HG03280 (cell line): ENCODE measurements around the gene VCP.
A peak's percentile ranks its signal among the peaks of the same experiment; 100 is the strongest.

Experiments used
- ATAC-seq: cut with Tn5 transposase; IDR thresholded peaks from one replicate; pipeline ENCODE4 v1.9.1; 2021; ENCODE audit warnings: mild to moderate bottlenecking, moderate library complexity; ENCODE audit not compliant: unreplicated experiment

The VCP gene

DNA sequence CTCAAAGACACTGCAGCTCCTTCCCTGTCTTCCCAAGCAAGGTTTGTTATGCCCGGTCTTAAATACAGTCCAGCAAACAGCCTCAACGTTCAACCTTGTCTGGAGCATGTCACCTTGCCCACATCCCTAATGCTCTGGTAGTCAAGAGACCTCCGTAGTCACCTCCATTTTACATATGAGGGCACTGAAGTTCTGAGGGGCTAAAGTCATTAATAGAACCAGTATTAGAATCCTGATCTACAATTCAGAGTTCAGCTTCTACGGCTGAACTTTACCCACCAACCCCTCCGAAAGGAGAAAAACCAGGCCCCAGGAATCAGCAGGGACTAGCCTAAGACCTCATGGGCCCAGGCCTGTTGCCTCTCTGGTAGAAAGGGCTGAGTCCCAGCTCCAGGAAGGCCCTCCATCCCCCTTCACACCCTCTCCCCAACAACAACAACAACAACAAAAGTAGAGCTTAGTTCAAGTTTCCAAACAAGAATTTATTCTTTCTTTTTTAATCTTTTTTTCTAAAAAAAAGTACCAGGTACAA, 31.3 kb upstream of the VCP start:
- ATAC-seq = no peak

DNA sequence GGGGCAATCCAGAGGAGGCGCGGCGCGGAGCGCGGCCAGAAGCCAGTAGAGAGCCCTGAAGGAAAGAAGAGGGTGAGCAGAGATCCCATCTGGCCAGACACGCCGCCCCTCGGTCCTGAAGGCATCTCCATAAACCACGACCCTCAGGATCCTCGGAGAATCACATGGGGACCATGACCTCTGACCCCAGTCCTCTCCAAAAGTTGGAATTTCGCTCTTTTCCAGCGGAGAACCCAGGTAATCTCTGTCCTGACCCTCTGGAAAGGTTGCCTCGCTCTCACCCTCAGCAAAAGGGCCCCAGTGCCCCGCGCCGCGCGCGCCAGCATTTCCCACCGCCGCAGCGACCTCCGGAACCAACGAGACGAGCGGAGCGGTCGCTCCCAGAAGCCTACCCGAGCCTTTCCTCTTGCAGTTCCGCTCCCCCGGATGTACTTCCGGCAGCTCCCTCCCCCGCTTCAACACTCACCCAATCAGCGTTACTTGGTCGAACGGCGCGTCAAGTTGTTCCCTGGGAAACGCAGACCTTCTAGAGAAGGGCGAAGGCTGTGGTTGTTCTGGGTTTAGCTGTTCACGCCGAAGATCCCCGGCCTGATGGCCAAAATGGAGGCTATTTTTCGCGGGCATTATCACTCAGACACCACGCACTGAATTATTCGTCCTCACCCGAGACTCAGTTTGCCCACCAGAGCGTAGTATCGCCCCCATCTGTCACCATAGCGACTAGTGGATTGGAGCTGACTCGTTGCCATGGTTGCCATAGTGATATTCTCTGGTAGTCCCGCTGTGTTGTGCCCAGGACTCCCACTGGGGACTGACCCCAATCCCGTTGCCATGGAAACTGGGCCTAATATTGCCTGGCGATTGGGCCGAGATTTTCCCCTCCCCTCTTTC, 30.6 kb upstream of the VCP start, which contains the start of gene STOML2:
TSS of gene STOML2 (minus strand) at position 363 of the 891 bp plus-strand sequence. CDS start at position 326, 37 bp downstream.
- ATAC-seq = peak; percentile 89

DNA sequence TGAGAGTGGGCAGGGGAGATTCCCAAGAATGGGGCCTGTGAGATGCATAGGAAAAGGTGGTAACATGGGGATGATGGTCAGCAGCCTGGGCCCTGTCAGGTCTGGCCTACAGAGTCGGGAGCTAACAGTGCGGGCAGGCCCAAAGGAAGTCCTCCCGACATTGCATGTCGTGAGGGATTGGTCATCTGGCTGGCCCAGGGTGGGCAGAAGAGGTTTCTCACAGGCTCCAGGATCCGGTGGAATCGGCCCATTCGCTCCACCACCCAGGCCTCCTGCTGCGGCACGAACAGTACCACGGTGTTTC, 30.0 kb upstream of the VCP start:
- peak; percentile 14 for ATAC-seq

DNA sequence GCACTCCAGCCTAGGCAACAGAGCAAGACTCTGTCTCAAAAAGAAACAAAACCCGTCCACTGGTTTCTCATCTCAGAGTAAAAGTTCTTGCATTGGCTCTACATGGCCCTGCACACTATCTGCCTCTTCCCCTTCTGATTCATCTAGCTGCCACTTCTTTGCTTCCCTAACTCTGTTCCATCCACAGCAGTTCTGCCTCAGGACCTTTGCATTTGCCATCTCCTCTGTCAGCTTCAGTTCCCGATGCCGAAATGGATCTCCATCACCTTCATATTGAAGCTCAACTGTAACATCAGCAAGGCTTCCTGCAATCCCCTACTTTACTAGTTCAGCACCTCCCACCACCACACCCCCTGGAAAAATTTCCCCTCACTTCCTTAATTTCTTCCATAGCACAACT, 25.1 kb upstream of the VCP start:
- ATAC-seq = no peak

DNA sequence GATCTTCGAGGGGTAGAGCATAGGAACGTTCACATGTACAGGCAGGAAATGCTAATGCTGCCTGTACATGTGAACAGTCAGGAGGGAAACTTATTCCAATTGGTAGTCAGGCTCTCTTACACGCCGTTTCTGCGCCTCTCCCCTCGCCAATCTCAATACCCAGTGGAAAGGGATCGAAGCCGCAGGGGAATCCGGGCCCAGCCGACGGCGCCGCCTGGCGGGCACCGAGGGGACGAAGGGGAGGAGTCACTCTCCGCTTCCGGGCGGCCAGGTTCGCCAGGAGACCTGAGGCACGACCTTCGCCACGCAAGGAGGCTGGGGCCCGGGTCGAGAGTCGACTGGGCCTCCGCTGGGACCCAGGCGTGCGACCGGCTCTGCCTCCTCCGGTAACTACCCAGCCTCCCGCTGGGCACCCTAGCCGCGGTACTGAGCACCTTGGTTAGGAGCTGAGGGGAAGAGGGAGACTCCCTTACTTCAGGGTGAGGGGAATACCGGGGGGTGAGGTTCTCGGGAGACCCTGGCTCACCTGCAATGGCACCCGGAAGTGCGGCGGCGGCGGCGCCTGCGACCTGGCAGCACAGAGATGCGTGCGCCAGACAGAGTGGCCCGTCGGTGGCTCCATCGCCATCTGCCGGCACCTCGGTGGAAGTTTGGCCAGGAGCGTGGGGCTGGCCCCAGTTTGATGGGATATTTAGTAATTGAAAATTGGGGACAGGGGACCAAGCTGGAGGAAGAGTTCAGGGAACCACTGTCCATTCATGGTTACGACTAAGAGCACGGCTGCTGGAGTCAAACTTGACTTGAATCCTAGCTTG, 23.8 kb upstream of the VCP start, which contains the start of gene PIGO:
TSS of gene PIGO (minus strand) at position 557 of the 815 bp plus-strand sequence. CDS start 1,026 bp downstream, outside the sequence.
- ATAC-seq = peak; percentile 89

DNA sequence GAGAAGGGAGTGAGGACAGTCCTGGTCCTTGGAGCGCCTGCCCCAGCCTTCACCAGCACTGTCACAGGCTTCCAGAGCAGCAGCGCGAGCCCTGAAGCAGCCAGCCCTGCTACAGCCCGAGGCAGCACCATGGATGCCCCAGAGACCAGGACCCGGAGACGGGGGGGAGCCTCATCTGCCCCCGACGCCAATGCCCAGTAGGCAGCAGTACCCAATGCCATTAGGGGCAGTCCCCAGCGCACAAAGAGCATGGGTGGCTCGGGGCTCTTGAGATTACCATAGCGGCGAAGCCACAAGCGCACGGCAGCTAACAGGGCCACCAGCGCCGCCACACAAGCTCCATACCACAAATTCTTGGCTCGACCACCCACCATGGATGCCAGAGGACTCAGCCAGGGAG, 19.1 kb upstream of the VCP start:
- no peak for ATAC-seq

DNA sequence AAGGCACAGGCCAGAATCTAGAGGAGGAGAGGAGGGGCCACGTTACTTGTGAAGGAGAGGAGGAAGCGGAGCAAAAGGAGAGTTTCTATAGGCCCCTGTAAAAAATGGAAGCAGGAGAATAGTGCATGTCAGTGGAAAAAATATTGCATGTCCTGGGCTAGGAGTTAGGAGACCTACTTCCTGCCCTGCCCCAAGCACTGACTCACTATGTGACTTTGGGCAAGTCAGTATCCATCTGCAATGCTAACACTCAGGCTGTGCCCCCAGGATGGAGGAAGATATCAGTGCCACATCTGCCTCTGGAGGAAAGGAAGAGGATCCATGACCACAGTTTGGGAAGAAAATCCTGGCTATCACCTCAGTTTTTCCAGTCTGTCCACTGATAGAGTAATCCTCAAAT, 17.0 kb upstream of the VCP start:
- ATAC-seq = no peak

DNA sequence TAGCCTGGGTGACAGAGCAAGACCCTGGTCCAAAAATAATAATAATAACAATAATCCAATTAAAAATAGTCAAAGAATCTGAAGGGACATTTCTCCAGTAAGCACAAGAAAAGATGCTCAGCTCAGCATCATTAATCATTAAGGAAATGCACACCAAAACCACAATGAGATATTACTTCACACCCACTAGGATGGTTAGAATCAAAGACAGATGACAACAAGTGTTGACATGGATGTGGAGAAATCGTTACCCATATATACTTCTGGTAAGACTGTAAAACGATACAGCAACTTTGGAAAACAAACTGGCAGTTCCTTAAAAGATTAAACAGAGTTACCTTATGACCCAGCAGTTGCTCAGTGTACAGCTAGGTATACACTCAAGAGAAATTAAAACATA, 12.7 kb upstream of the VCP start:
- ATAC-seq = no peak

DNA sequence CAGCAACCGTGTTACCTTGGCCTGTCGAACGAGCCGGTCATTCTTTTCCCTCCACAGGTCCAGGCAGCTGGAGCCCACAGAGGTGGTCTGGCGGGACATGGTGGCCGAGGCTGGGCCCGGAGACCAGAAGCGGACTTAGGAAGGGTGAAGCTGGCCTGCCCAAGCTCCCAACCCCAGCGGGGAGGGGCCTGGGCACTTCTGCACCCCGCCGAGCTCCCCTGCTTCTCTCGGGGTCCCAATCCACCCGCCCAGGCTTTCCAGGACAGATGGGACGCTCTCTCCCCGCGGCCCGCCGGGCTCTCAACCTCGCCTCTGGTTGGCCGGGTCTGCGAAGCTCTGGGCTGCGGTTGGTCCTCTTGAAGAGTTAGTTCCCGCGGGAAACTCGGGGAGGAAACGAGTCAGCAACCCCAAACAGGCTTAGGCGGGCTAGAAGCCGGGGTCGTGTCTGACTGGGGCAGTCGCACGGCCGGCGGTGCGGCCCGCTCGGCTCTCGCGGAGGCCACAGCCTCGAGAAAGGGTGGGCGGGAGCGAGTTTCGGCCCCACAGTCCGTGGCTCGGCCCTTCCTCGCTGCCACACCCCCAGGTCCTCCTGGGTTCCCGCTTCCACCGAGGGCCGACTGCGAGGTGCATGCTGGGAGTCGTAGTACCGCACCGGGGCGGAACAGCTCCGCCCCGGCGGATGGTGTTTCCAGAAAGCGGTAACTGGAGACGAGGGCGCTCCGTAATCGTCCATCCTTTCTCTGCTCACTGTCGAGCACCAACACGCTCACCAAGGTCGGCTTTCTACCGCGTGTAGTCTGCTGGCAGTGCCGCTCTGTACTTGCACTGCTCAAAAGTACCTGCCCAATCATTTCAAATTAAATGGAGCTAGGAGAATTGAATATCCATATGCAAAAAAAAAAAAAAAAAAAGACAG, 7.3 kb upstream of the VCP start, which contains the start of gene FANCG:
TSS of gene FANCG (minus strand) at position 517 of the 916 bp plus-strand sequence. CDS start at position 99, 418 bp downstream.
- peak; percentile 90 for ATAC-seq

DNA sequence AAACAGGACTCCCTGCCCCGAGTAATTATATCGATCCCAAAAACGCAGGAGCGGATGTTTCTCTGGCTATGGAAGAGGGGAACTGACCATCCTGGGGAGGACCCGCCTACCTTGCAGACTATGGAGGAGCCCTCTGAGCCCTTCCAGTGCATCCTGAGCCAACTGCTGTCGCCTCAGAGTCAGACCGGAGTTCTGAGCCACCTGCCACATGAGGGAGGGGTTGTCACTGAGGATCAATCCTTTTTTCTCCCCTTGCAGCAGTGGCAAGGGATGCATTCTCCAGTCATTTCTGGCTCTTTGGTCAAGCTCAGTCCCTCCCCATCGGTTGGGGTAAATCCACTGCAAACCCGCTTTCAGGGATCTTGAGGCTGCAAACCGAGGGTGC, 6.6 kb upstream of the VCP start:
- no peak for ATAC-seq

DNA sequence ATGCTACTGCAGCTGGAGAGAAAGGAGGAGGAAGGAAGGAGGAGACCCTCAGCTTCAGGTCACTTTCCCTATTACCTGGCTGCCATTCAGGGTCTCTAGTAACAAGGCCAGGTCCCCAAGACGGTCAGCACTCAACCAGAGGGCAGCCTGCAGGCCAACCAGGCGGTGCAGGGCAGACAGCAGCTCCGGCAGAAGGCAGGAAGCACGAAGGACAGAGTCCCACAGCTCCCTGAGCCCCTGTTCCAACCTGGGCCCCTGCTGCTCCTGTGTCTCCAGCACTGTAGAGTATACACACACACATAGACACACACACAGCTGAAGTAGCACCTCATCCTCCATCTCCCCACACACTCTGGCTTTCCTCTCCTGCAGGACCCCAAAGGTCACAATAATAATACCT, 5.6 kb upstream of the VCP start:
- no peak for ATAC-seq

DNA sequence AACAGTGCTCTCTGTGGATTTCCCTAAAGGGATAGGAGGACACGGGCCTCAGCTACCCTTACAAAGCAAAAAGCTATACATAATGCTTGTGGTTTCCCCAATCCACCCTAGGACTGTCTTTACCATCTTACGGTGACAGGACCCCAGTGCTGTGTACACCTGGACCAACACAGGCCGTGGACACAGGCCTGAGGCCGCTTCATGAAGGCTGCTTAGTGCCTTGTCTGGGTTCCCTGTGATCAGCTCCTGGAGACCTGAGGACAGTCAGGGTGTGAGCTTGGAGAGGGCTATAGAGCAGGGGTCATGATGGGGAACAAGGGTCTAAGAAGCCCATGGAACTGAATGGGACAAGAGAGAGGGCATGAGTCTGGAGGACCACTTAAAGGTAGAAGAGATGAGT, 4.4 kb upstream of the VCP start:
- no peak for ATAC-seq

DNA sequence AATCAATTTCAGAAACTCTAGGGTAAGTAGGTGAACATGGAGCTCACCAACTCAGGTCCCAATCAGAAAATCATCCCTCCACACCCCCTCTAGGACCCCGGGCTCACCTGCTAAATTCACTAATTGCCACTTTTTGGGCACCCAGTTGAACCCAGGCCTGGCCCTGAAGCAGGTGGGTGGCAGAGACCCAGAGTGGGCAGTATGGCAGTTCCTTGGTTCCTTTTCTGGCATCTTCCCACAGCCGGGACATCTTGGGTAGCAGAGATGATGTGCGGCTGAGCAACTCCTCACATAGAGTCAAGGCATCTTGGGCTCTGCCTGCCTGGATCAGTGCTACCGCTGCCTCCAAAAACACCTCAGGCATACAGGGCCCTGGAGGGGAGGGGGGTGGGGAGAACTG, 2.9 kb upstream of the VCP start:
- ATAC-seq = no peak

DNA sequence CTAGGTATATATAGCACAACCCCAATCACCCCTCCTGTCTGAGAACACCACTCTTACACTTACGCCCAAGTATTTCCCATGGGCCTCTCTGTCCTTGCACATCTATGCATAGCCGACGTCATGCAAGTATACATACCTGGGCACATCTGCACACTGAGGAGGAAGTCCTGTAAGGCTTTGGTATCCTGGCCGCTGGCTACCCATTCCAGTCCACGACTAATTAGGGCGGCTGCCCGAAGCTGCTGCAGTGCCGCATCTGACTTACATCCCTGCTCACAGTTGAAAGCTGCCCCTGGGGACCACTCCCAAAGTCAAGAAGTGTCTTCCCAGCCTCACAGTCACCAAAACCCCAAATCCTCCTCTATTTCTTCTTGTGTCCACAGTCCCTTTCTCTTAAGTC, 2.4 kb upstream of the VCP start:
- ATAC-seq = no peak

DNA sequence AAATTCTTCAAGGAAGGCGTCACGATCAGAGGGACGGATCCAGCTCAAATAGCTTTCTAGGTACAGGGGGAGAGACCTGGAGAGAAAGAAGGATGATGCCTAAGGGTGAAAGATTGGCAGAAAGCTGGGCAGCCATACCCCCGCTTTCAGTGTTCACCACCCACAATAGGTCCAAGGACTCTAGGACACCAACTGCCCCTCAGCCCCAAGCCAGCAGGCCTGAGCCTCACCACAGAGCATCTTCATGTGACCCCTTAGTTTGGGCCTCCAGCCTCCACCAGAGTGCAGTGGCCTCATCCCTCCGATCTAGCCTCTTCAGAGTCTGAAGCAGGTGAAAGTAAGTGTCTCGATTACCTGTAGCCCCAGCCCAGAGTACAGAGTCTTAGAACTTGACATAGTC, 1.7 kb upstream of the VCP start:
- no peak for ATAC-seq

DNA sequence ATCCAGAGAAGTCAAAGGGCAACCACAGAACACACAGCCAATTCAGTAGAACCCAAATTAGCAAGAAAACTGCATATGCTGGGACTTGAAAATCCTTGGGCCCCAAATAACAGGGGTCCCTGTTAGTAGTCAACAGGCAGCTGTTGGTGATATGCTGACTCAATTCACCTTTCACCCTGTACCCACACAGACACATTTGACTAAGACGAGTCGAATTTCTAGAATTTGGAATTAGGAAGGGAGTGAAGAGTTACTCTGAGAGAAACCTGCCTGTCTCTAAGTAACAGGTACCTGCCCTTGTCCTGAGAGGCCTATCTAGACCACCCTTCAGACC, 821 bp upstream of the VCP start:
- no peak for ATAC-seq

DNA sequence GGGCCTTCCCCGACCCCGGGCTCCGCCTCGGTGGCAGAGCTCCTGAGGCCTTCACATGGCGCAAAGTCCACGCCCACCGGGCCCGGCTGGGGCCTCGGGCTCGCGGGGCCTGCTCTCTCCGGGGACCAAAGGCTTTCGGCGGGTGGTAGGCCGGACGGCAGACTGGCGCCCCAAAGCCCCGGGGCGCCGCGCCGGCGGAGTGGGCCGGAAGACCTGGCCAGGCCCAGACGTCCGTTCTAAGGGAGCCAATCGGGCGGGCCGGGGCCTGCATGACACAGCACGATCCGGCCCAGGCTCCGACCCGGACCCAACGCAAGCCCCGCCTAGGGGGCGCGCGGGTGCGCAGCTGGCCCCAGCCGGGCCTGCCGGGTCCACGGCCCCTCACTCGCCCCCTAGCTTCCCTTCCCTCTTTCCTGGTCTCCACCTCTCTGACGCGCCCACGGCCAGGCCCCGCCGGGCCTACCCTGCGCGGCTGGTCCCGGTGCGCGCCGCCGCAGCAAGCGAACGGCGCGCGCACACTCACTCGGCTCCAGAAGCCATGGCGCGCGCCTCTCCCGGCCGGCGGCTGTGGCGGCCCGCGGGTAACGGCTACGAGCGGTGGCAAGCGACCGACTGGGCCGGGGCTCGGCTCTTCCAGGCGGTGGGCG, 488 bp downstream of the VCP start:
- ATAC-seq = peak; percentile 52

DNA sequence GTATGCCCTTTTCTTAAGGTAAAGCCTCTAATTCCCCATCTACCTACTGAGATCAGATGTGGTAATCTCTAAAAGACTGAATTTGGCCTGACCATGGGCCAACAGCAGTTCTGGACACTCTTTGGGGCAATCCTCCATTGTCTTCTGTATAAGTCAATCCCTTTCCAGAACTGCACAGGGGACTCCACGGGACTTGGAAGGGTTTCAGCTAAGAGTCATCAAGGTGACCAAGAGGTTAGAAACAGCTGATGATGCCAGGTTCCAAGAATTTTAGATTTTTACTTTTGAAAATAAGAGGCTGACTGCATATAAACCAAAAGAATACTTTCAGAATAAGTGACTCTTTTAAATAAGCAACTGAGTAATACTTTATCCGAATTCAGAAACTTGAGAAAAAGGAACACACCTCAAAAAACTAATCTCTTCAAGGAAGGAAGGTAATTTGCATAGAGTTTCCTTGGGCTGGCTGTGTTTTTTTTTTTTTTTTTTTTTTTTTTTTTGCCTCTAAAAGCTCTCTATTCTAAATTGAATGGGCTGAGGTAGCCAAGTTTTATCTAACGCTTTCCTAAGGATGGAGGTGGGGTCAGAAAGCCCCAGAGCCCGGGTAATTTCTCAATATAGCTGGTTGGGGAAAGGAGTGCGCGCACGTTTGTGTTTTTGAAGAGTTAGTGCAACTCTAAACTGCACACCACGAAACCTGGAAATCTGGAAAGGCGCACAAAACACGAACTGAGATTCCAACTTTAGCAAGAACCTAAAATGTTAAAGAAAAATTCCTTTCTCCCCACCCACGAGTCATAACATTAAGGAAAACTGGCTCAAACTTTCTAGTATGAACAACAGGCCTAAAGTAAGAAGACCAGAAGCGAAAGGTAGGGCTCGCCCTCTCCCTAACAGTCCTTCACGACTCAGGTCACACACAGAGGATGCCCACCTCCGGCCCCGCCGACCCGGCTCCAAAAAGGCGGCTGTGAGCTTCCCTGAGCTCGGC, 1.3 kb downstream of the VCP start:
- no peak for ATAC-seq

DNA sequence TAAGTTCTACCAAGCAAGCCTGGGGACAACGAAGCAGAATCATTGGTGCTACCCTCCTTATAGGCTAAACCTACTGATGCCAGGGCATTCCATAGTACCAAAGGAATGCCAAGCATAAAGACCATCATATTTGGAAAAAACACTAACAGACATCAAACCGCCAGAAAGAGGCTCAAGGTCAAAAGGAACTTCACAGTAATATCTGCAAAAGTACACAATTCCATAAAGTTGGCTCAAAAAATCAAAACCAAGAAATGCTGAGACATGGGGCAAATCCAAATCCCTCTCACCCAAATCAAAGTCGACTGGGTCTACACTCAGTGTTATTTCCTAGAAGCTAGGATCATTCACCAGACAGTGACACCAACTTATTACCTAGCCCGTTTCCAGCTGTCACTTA, 3.4 kb downstream of the VCP start:
- no peak for ATAC-seq
